Hepatocyte (in vitro differentiated cells): Measurements from ENCODE around the gene PCBP4.

ENCODE experiments used
- EZH2 ChIP-seq: fragments of 200-600 bp; sonication (generic); IDR thresholded peaks from 2 replicates; pipeline ENCODE4 v1.6.1; 2016; ENCODE audit warnings: antibody characterized with exemption, mild to moderate bottlenecking, borderline replicate concordance
- EZH2phosphoT487 ChIP-seq: fragments of 200-600 bp; sonication (generic); IDR thresholded peaks from one replicate; pipeline ENCODE4 v1.6.1; 2018; ENCODE audit warnings: antibody characterized with exemption, mild to moderate bottlenecking, low read depth, moderate library complexity; ENCODE audit not compliant: unreplicated experiment, severe bottlenecking
- TF ChIP-seq, protein P1 (sequence below): fragments of 200-600 bp; sonication (generic); IDR thresholded peaks from 2 replicates; pipeline ENCODE4 v1.5.1; 2016; ENCODE audit warnings: antibody characterized with exemption, mild to moderate bottlenecking; ENCODE audit not compliant: poor library complexity

DNA sequence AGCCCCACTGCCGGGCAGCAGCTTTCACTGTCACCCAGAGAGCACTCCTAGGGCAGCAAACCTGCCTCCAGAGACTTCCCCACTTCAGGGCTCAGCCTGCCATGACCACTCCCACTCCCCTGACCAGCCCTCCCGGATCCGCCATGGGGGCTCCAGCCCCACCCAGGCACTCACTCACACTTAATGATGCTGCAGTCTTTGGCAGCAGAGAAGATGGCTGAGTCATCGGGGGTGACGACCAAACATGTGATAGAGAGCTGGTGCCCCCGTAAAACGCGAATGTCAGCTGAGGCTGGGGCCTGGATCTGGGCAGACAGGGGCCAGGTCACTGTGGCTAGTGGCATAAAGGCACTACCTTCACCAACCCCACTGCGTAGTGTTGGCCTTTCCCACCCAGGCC is 30.2 kb downstream of the PCBP4 start:
- TF ChIP-seq, protein P1, sequence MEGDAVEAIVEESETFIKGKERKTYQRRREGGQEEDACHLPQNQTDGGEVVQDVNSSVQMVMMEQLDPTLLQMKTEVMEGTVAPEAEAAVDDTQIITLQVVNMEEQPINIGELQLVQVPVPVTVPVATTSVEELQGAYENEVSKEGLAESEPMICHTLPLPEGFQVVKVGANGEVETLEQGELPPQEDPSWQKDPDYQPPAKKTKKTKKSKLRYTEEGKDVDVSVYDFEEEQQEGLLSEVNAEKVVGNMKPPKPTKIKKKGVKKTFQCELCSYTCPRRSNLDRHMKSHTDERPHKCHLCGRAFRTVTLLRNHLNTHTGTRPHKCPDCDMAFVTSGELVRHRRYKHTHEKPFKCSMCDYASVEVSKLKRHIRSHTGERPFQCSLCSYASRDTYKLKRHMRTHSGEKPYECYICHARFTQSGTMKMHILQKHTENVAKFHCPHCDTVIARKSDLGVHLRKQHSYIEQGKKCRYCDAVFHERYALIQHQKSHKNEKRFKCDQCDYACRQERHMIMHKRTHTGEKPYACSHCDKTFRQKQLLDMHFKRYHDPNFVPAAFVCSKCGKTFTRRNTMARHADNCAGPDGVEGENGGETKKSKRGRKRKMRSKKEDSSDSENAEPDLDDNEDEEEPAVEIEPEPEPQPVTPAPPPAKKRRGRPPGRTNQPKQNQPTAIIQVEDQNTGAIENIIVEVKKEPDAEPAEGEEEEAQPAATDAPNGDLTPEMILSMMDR: no peak
- TF ChIP-seq EZH2: no peak
- no peak for TF ChIP-seq EZH2phosphoT487
